ENCODE results near the gene RPF1.
"Not testable (repeated sequence)": the region's sequence is repeated elsewhere in the genome, so short reads cannot be mapped to it uniquely, and the experiment has no call there.

DNA sequence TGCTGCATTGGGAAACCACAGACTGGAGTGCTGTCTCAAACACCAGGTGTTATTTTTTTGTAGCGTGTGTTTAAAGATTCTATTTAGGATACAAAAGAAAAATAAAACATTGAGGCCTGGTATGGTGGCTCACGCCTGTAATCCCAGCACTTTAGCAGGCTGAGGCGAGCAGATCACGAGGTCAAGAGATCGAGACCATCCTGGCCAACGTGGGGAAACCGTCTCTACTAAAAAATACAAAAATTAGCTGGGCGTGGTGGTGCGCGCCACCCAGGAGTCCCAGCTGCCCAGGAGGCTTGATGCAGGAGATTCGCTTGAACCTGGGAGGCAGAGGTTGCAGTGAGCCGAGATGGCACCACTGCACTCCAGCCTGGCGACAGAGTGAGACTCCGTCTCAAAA is 28.8 kb downstream of the RPF1 start:
- TF ChIP-seq SP1, FOXA1 (IDR thresholded peaks at IDR 0.05): not testable (repeated sequence)
